ENCODE measurements around the gene HSPBP1. TPM values are rescaled to one million over a fixed set of nuclear protein-coding genes. Genes with fewer than 3 reads are reported as not detected.

HSPBP1 gene
- total and polyA plus RNA-seq, 9 of the 15 experiments (the other 6 are each of a cell fraction or from before 2014, with no cell fraction given) = 0.83 to 81.3 (median 21.8) TPM

DNA sequence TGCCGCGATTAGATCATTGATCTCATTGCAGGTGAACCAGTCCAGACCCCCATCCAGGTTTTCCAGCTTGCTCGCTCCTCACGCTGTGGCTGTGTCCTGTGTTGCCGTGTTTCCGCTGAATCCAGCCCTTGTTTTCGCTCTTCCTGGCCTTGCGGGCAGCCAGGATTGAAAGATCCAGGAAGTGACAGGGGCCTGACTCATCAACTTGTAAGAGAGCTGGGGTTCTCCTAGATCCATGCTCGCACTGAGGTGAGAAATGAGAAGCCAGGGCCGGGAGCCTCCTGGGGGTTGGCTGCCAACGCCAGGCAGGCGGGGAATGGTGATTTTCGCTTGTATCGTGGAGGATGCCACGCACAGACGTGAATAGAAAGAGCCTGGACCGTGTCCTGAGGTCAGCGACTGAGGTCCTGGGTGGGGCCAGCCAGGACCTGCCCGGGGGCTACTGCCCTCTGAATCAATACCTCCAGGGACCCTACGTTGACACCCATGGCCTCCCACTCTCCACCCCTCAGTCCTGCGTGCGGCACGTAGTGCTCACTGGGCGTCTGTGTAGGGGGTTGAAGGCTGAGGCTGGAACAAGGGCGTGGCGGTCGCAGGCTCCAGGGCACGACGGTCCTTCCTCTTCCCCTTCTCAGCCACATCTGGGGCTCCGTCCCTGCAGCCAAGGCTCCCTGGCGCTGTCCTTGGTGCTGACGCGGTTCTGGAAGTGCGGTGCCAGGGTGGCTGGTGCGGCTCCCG is 63.3 kb downstream of the HSPBP1 start (continued):
- TF ChIP-seq XRCC5 (IDR thresholded peaks at IDR 0.05; ENCODE audit: low read depth, low read length) (peak; percentile 99), ZNF398 (CRISPR knock-in tag; IDR thresholded peaks at IDR 0.05) (no peak), CHD4 (IDR thresholded peaks at IDR 0.05; ENCODE audit: insufficient read depth, insufficient replicate concordance, low read depth, low read length, poor library complexity, severe bottlenecking) (no peak), MEF2D (tag; conservative IDR thresholded peaks at IDR 0.05; ENCODE audit: low read depth) (no peak; the same call in 1 of the 2 replicates), SIX5 (IDR thresholded peaks at IDR 0.05; ENCODE audit: borderline replicate concordance in 1 of 2, insufficient read depth in 1 of 2, low read depth in 1 of 2, low read length in 2 of 2) (0 out of 4 replicates have a peak, but pooled peaks of 1 of the 2 experiments have one; percentile 3), NELFE (IDR thresholded peaks at IDR 0.05; ENCODE audit: insufficient read depth, insufficient read length) (no peak), ZNF140 (CRISPR knock-in tag; IDR thresholded peaks at IDR 0.05) (no peak)
- TF ChIP-seq, protein P1, sequence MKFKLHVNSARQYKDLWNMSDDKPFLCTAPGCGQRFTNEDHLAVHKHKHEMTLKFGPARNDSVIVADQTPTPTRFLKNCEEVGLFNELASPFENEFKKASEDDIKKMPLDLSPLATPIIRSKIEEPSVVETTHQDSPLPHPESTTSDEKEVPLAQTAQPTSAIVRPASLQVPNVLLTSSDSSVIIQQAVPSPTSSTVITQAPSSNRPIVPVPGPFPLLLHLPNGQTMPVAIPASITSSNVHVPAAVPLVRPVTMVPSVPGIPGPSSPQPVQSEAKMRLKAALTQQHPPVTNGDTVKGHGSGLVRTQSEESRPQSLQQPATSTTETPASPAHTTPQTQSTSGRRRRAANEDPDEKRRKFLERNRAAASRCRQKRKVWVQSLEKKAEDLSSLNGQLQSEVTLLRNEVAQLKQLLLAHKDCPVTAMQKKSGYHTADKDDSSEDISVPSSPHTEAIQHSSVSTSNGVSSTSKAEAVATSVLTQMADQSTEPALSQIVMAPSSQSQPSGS (CRISPR knock-in tag; IDR thresholded peaks at IDR 0.05) = peak; percentile 51
- TF ChIP-seq, protein P2, sequence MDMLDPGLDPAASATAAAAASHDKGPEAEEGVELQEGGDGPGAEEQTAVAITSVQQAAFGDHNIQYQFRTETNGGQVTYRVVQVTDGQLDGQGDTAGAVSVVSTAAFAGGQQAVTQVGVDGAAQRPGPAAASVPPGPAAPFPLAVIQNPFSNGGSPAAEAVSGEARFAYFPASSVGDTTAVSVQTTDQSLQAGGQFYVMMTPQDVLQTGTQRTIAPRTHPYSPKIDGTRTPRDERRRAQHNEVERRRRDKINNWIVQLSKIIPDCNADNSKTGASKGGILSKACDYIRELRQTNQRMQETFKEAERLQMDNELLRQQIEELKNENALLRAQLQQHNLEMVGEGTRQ (CRISPR knock-in tag; IDR thresholded peaks at IDR 0.05) = no peak; the same call in 1 of the 2 replicates
- TF ChIP-seq, protein P3, sequence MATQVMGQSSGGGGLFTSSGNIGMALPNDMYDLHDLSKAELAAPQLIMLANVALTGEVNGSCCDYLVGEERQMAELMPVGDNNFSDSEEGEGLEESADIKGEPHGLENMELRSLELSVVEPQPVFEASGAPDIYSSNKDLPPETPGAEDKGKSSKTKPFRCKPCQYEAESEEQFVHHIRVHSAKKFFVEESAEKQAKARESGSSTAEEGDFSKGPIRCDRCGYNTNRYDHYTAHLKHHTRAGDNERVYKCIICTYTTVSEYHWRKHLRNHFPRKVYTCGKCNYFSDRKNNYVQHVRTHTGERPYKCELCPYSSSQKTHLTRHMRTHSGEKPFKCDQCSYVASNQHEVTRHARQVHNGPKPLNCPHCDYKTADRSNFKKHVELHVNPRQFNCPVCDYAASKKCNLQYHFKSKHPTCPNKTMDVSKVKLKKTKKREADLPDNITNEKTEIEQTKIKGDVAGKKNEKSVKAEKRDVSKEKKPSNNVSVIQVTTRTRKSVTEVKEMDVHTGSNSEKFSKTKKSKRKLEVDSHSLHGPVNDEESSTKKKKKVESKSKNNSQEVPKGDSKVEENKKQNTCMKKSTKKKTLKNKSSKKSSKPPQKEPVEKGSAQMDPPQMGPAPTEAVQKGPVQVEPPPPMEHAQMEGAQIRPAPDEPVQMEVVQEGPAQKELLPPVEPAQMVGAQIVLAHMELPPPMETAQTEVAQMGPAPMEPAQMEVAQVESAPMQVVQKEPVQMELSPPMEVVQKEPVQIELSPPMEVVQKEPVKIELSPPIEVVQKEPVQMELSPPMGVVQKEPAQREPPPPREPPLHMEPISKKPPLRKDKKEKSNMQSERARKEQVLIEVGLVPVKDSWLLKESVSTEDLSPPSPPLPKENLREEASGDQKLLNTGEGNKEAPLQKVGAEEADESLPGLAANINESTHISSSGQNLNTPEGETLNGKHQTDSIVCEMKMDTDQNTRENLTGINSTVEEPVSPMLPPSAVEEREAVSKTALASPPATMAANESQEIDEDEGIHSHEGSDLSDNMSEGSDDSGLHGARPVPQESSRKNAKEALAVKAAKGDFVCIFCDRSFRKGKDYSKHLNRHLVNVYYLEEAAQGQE (IDR thresholded peaks at IDR 0.05; ENCODE audit: borderline replicate concordance) = peak; percentile 100
- TF ChIP-seq, protein P3 (CRISPR knock-in tag; IDR thresholded peaks at IDR 0.05; ENCODE audit: low read depth) = peak; percentile 99
